A549 (cell line): ENCODE data around the gene PARD3B. TPM values are rescaled to one million over a fixed set of nuclear protein-coding genes. Genes with fewer than 3 reads are reported as not detected.

Source experiments
- ATAC-seq, 2 experiments: fragments of 200-7000 bp in 1 of 2; fragments of >200 bp in 1 of 2; cut with Nextera tagmentation in 1 of 2; cut with Tn5 transposase in 1 of 2; 3 replicates each; pipeline versions ENCODE4 v1.8.0 to v1.9.1; 2018 to 2020; ENCODE audit warnings: mild to moderate bottlenecking in 1 of 2, moderate library complexity in 1 of 2
- CTCF ChIA-PET: fragments of 300-600 bp; sonication (Branson Sonifier 250); formaldehyde crosslinking; extraction: SDS; loops from one replicate; lab custom pipeline; 2021; ENCODE audit warnings: antibody characterized with exemption, inconsistent platforms; lab: Yijun Ruan, JAX
- POLR2A ChIA-PET: fragments of 350-600 bp; formaldehyde crosslinking; extraction: SDS; loops from one replicate; lab custom pipeline; 2021; ENCODE audit warnings: antibody characterized with exemption, inconsistent platforms; lab: Yijun Ruan, JAX
- DNase-seq, 2 experiments: peaks; one replicate each; pipeline versions ENCODE4 v3.0.0 to v3.0.0-alpha.2; 2011 to 2016; ENCODE audit warnings: low read depth in 1 of 2, low spot score in 1 of 2
- FAIRE-seq: peaks from 2 replicates; lab custom pipeline; 2011; peaks lifted over from hg19 to GRCh38; lab: Jason Lieb, UNC
- H3K27ac ChIP-seq, 2 experiments: fragments of >200 bp; sonication (Bioruptor Twin); formaldehyde crosslinking; 3 replicates each; pipeline ENCODE4 v1.5.1; 2016 to 2017
- H3K4me1 ChIP-seq: fragments of >200 bp; sonication (Bioruptor Twin); formaldehyde crosslinking; 3 replicates; pipeline ENCODE4 v1.6.1; 2016
- H3K4me2 ChIP-seq: fragments of >200 bp; sonication (Bioruptor Twin); formaldehyde crosslinking; 3 replicates; pipeline ENCODE4 v1.6.1; 2016
- H3K4me3 ChIP-seq: fragments of >200 bp; sonication (Bioruptor Twin); formaldehyde crosslinking; 3 replicates; pipeline ENCODE4 v1.5.1; 2016
- H3K9me3 ChIP-seq: fragments of >200 bp; sonication (Bioruptor Twin); formaldehyde crosslinking; 3 replicates; pipeline ENCODE4 v1.6.1; 2016
- ATOH8 ChIP-seq: fragments of 250-450 bp; sonication (Bioruptor Pico); IDR thresholded peaks from 2 replicates; pipeline ENCODE4 v1.5.0; 2020; ENCODE audit warnings: low read depth, mild to moderate bottlenecking, moderate library complexity
- BCL3 ChIP-seq: fragments of >200 bp; sonication (Bioruptor Twin); formaldehyde crosslinking; IDR thresholded peaks from 3 replicates; pipeline ENCODE4 v1.6.1; 2016
- E2F6 ChIP-seq: IDR thresholded peaks from 2 replicates; pipeline ENCODE4 v1.6.1; 2012; ENCODE audit warnings: low read depth, borderline replicate concordance
- EHMT2 ChIP-seq: fragments of 200-600 bp; sonication (generic); IDR thresholded peaks from 2 replicates; pipeline ENCODE4 v1.6.1; 2016; ENCODE audit warnings: antibody characterized with exemption, low read depth, mild to moderate bottlenecking, moderate library complexity
- FOSL2 ChIP-seq, 2 experiments: fragments of 450-650 bp in 1 of 2; fragments of >200 bp in 1 of 2; sonication (Bioruptor Twin) in 1 of 2; formaldehyde crosslinking; IDR thresholded peaks; 2 replicates each; pipeline versions ENCODE4 v1.5.0 to v1.6.1; 2016 to 2020; ENCODE audit warnings: mild to moderate bottlenecking in 1 of 2, moderate library complexity in 1 of 2
- HES2 ChIP-seq: fragments of >200 bp; sonication (Bioruptor Twin); formaldehyde crosslinking; IDR thresholded peaks from 2 replicates; pipeline ENCODE4 v1.6.1; 2016
- HMGXB4 ChIP-seq: fragments of 250-450 bp; sonication (Bioruptor Pico); IDR thresholded peaks from 2 replicates; pipeline ENCODE4 v1.5.0; 2021; ENCODE audit warnings: mild to moderate bottlenecking, moderate library complexity, borderline replicate concordance
- HOXB5 ChIP-seq: fragments of 250-450 bp; sonication (Bioruptor Pico); IDR thresholded peaks from 2 replicates; pipeline ENCODE4 v1.5.0; 2020; ENCODE audit warnings: mild to moderate bottlenecking, moderate library complexity
- JUNB ChIP-seq: fragments of >200 bp; sonication (Bioruptor Twin); formaldehyde crosslinking; IDR thresholded peaks from 2 replicates; pipeline ENCODE4 v1.6.1; 2016
- KDM5A ChIP-seq: fragments of 200-600 bp; sonication (generic); IDR thresholded peaks from 2 replicates; pipeline ENCODE4 v1.6.1; 2016; ENCODE audit warnings: antibody characterized with exemption, mild to moderate bottlenecking
- MAFK ChIP-seq: fragments of 450-650 bp; IDR thresholded peaks from 2 replicates; pipeline ENCODE4 v1.6.1; 2014; ENCODE audit not compliant: partially characterized antibody
- NFE2L2 ChIP-seq: fragments of 150-350 bp; conservative IDR thresholded peaks from 2 replicates; pipeline ENCODE4 v1.6.1; 2014; ENCODE audit warnings: low read length
- NPAS2 ChIP-seq: fragments of 250-450 bp; sonication (Bioruptor Pico); IDR thresholded peaks from 2 replicates; pipeline ENCODE4 v1.8.0; 2022; ENCODE audit warnings: mild to moderate bottlenecking, moderate library complexity, borderline replicate concordance
- PHF8 ChIP-seq: fragments of 200-600 bp; sonication (generic); IDR thresholded peaks from 2 replicates; pipeline ENCODE4 v1.6.1; 2016; ENCODE audit warnings: low read depth, mild to moderate bottlenecking, antibody characterized with exemption, moderate library complexity, borderline replicate concordance
- RAD21 ChIP-seq, 2 experiments: fragments of >200 bp in 1 of 2; sonication (Bioruptor Twin) in 1 of 2; formaldehyde crosslinking in 1 of 2; IDR thresholded peaks in 1 of 2; conservative IDR thresholded peaks in 1 of 2; 2 replicates in 1 of 2; 3 replicates in 1 of 2; pipeline ENCODE4 v1.6.1; 2012 to 2018; ENCODE audit warnings: inconsistent platforms in 1 of 2
- RARB ChIP-seq: fragments of 250-450 bp; sonication (Bioruptor Pico); IDR thresholded peaks from 2 replicates; pipeline ENCODE4 v1.8.0; 2021; ENCODE audit warnings: mild to moderate bottlenecking, moderate library complexity
- REST ChIP-seq: fragments of 200-600 bp; sonication (generic); IDR thresholded peaks from 2 replicates; pipeline ENCODE4 v1.6.1; 2016; ENCODE audit warnings: antibody characterized with exemption, mild to moderate bottlenecking, moderate library complexity
- SMC3 ChIP-seq: fragments of >200 bp; sonication (Bioruptor Twin); formaldehyde crosslinking; IDR thresholded peaks from 3 replicates; pipeline ENCODE4 v1.6.1; 2018; ENCODE audit warnings: inconsistent platforms
- TFCP2L1 ChIP-seq: fragments of 250-450 bp; sonication (Bioruptor Pico); IDR thresholded peaks from 2 replicates; pipeline ENCODE4 v1.5.0; 2021; ENCODE audit warnings: mild to moderate bottlenecking
- ZC3H11A ChIP-seq: fragments of 450-650 bp; IDR thresholded peaks from 2 replicates; pipeline ENCODE4 v1.6.1; 2014; ENCODE audit warnings: antibody characterized with exemption, mild to moderate bottlenecking
- WGBS: methylation state at CpG from one replicate; pipeline ENCODE4 v1.1.6; 2017; ENCODE audit errors: missing lambda C conversion rate; 5-methylcytosine and 5-hydroxymethylcytosine counted together
- polyA plus RNA-seq, 4 experiments: library from polyadenylated mRNA; depleted of rRNA in 3 of 4; stranded (reverse); fragments of >200 nt; fragmentation: RNase III in 1 of 4; extraction: RNeasy Plus Mini Kit Qiagen cat#74134 plus additional on column Dnase treatment in 1 of 4; gene quantifications; 2 replicates in 3 of 4; 3 replicates in 1 of 4; pipeline ENCODE4 v1.2.3, GENCODE V29; 2011 to 2017

The PARD3B gene
- polyA plus RNA-seq, 2 of the 4 experiments (the other 2 are of a cell fraction), result 1.2 to 2.4 TPM

- Histone ChIP-seq H3K27ac (no peak overlapping the region), H3K4me1 (no peaks in the 10 kb centered on the region)
- no peak for DNase-seq
- ATAC-seq, result no peak
- TF ChIP-seq NFE2L2, result no peak
- TF ChIP-seq EHMT2, result no peak
- TF ChIP-seq JUNB, result no peak
- no peak for TF ChIP-seq HES2
- TF ChIP-seq KDM5A, result no peak
- TF ChIP-seq RARB, result no peak
- TF ChIP-seq TFCP2L1 (CRISPR knock-in tag), result no peak
- TF ChIP-seq, all 56 proteins: peak for 0
- FAIRE-seq, result no peak
- no peak overlapping the region for H3K4me3 ChIP-seq
- 19% methylated on average over 6 of the region's 11 CpGs for WGBS
- no peak overlapping the region for H3K4me2 ChIP-seq
- peaks cover 13% of the 10 kb centered on the region; the same call in 1 of the 3 replicates for H3K9me3 ChIP-seq
- CTCF ChIA-PET, result interaction anchor here (1.0 kb wide), 1 partner anchor 12 kb away, joined by 4 read pairs; no protein-coding TSS in a partner anchor
- POLR2A ChIA-PET, result no interaction called here
These were observed 1060.5 kb downstream of the PARD3B start for GRCh38 chr2:205605638-205606304.

- Histone ChIP-seq H3K4me1 (no peaks in the 10 kb centered on the region), H3K4me3 (no peak overlapping the region), H3K4me2 (no peak overlapping the region), H3K27ac (no peak overlapping the region)
- 27% methylated on average over 3 of the region's 3 CpGs for WGBS
- ATAC-seq (no peak), FAIRE-seq (no peak), DNase-seq (no peak)
- ChIA-PET POLR2A (no interaction called here), CTCF (no interaction called here)
- TF ChIP-seq HOXB5 (CRISPR knock-in tag) (no peak), KDM5A (no peak), E2F6 (no peak), FOSL2 (IDR thresholded peaks at IDR 0.05) (no peak), FOSL2 (CRISPR knock-in tag; IDR thresholded peaks at IDR 0.05) (no peak), HMGXB4 (CRISPR knock-in tag) (no peak)
- TF ChIP-seq, all 56 proteins: peak for 0
- H3K9me3 ChIP-seq, result peaks cover 13% of the 10 kb centered on the region; the same call in 1 of the 3 replicates
These were observed 1061.9 kb downstream of the PARD3B start for GRCh38 chr2:205607146-205607545.

GRCh38 chr2:205609113-205609512 is 1063.8 kb downstream of the PARD3B start:
- Histone ChIP-seq H3K4me3 (no peak overlapping the region), H3K27ac (no peak overlapping the region), H3K4me1 (no peaks in the 10 kb centered on the region), H3K9me3 (peaks cover 8% of the 10 kb centered on the region; the same call in 1 of the 3 replicates), H3K4me2 (no peak overlapping the region)
- DNase-seq (no peak), FAIRE-seq (no peak), ATAC-seq (no peak)
- CTCF ChIA-PET, result interaction anchor here (1.1 kb wide), 1 partner anchor 14 kb away, joined by 3 read pairs; no protein-coding TSS in a partner anchor
- POLR2A ChIA-PET, result no interaction called here
- 19% methylated on average over 8 of the region's 8 CpGs for WGBS
- TF ChIP-seq ATOH8 (CRISPR knock-in tag) (no peak), RAD21 (conservative IDR thresholded peaks at IDR 0.05 in 1 of 2, IDR thresholded peaks at IDR 0.05 in 1 of 2) (no peak), ZC3H11A (no peak), PHF8 (no peak), TFCP2L1 (CRISPR knock-in tag) (no peak), MAFK (no peak), BCL3 (no peak), NPAS2 (no peak), HMGXB4 (CRISPR knock-in tag) (no peak), REST (no peak), EHMT2 (no peak), SMC3 (no peak)
